Karpas-422 (cell line): ENCODE results near the gene GSTM2. TPM values are rescaled to one million over a fixed set of nuclear protein-coding genes. Genes with fewer than 3 reads are reported as not detected.
A peak's percentile ranks its signal among the peaks of the same experiment; 100 is the strongest.

Experiments
- DNase-seq: peaks from one replicate; pipeline ENCODE4 v3.0.0-alpha.2; 2015
- H2AFZ ChIP-seq: fragments of 200-600 bp; sonication (generic); 2 replicates; pipeline ENCODE4 v1.6.1; 2014; ENCODE audit warnings: antibody characterized with exemption, low read length, mixed read lengths
- H3K27ac ChIP-seq: fragments of 200-600 bp; sonication (generic); 2 replicates; pipeline ENCODE4 v1.5.1; 2014; ENCODE audit warnings: mild to moderate bottlenecking, low read length, moderate library complexity
- H3K27me3 ChIP-seq: fragments of 200-600 bp; sonication (generic); 2 replicates; pipeline ENCODE4 v1.6.1; 2014; ENCODE audit warnings: low read length, mixed read lengths
- H3K36me3 ChIP-seq: fragments of 200-600 bp; sonication (generic); 2 replicates; pipeline ENCODE4 v1.6.1; 2014; ENCODE audit warnings: low read length, mixed read lengths; ENCODE audit not compliant: insufficient read depth
- H3K4me1 ChIP-seq: fragments of 200-600 bp; sonication (generic); 2 replicates; pipeline ENCODE4 v1.6.1; 2014; ENCODE audit warnings: mild to moderate bottlenecking, low read length, mixed read lengths
- H3K4me2 ChIP-seq: fragments of 200-600 bp; sonication (generic); 2 replicates; pipeline ENCODE4 v1.6.1; 2014; ENCODE audit warnings: low read length, low read depth, mild to moderate bottlenecking; ENCODE audit not compliant: poor library complexity, severe bottlenecking
- H3K4me3 ChIP-seq: fragments of 200-600 bp; sonication (generic); 2 replicates; pipeline ENCODE4 v1.5.1; 2014; ENCODE audit warnings: mild to moderate bottlenecking, antibody characterized with exemption, low read length, mixed read lengths
- H3K79me2 ChIP-seq: fragments of 200-600 bp; sonication (generic); 2 replicates; pipeline ENCODE4 v1.6.1; 2014; ENCODE audit warnings: mild to moderate bottlenecking, low read length, mixed read lengths
- H3K9ac ChIP-seq: fragments of 200-600 bp; sonication (generic); 2 replicates; pipeline ENCODE4 v1.6.0; 2014; ENCODE audit warnings: low read length
- H3K9me2 ChIP-seq: fragments of 200-600 bp; sonication (generic), shearing (Covaris generic); replicated peaks from 2 replicates; pipeline ENCODE4 v1.6.0; 2014; ENCODE audit warnings: mild to moderate bottlenecking, low read length, moderate library complexity; ENCODE audit not compliant: insufficient read depth
- H3K9me3 ChIP-seq: fragments of 300-700, 200-600 bp; sonication (generic); 2 replicates; pipeline ENCODE4 v1.6.1; 2014; ENCODE audit warnings: low read length, mixed read lengths
- H4K20me1 ChIP-seq: fragments of 200-600 bp; sonication (generic); 2 replicates; pipeline ENCODE4 v1.6.1; 2014; ENCODE audit warnings: mild to moderate bottlenecking, antibody characterized with exemption, low read length, low read depth; ENCODE audit not compliant: insufficient read depth
- total RNA-seq: library from RNA; depleted of rRNA; stranded (reverse); fragments of >200 nt; shearing (Covaris generic); gene quantifications from 2 replicates; pipeline ENCODE4 v1.2.3, GENCODE V29; 2014; ENCODE audit warnings: low replicate concordance; rRNA removed

The GSTM2 gene
- total RNA-seq, result 6.2 and 7.3 TPM in 2 replicates

GRCh38 chr1:109667452-109668122 is at the start of gene GSTM2:
GSTM2 (plus strand) TSS chr1:109668057; CDS start chr1:109668116, 59 bp downstream.
- peaks cover 27% of the 10 kb centered on the region for H3K4me1 ChIP-seq
- H3K4me2 ChIP-seq, result peak within 1 kb of the TSS; percentile 50
- no peaks in the 10 kb centered on the region for H3K79me2 ChIP-seq
- H3K9ac ChIP-seq, result peak within 1 kb of the TSS; percentile 50
- no peaks in the 10 kb centered on the region for H3K9me3 ChIP-seq
- H3K36me3 ChIP-seq, result no peaks in the 10 kb centered on the region
- no peaks in the 10 kb centered on the region for H4K20me1 ChIP-seq
- no peaks in the 10 kb centered on the region for H3K9me2 ChIP-seq
- no peak within 1 kb of the TSS for H3K27ac ChIP-seq
- peak; percentile 86 for DNase-seq
- peak within 1 kb of the TSS; percentile 7; the same call in 1 of the 2 replicates for H2AFZ ChIP-seq
- H3K4me3 ChIP-seq, result peak within 1 kb of the TSS; percentile 51; the same call in 1 of the 2 replicates
- H3K27me3 ChIP-seq, result no peaks in the 10 kb centered on the region

GRCh38 chr1:109618661-109619575 is 48.9 kb upstream of the GSTM2 start:
- peaks cover 13% of the 10 kb centered on the region; the same call in 1 of the 2 replicates for H4K20me1 ChIP-seq
- H2AFZ ChIP-seq, result peak overlapping the region; percentile 22; the same call in 1 of the 2 replicates

GRCh38 chr1:109619576-109620400 is 48.1 kb upstream of the GSTM2 start, which contains the start of the genes AMPD2 and GNAT2:
AMPD2 (plus strand) TSS chr1:109619837; CDS start chr1:109621176, 1,339 bp downstream.
GNAT2 (minus strand) TSS chr1:109619616; CDS start chr1:109612870, 6,746 bp downstream.
- H3K4me2 ChIP-seq, result peak within 1 kb of the TSS; percentile 97
- H3K27ac ChIP-seq, result peak within 1 kb of the TSS; percentile 76
- H2AFZ ChIP-seq, result peak within 1 kb of the TSS; percentile 81; the same call in 1 of the 2 replicates
- peak within 1 kb of the TSS; percentile 92 for H3K9ac ChIP-seq
- H3K4me1 ChIP-seq, result peaks cover 82% of the 10 kb centered on the region
- no peaks in the 10 kb centered on the region for H3K9me3 ChIP-seq
- no peaks in the 10 kb centered on the region for H3K36me3 ChIP-seq
- H3K9me2 ChIP-seq, result no peaks in the 10 kb centered on the region
- H3K4me3 ChIP-seq, result peak within 1 kb of the TSS; percentile 92
- peak; percentile 94 for DNase-seq
- H3K27me3 ChIP-seq, result no peaks in the 10 kb centered on the region
- peaks cover 50% of the 10 kb centered on the region for H3K79me2 ChIP-seq
- H4K20me1 ChIP-seq, result peaks cover 14% of the 10 kb centered on the region; the same call in 1 of the 2 replicates

More at GRCh38 chr1:109618661-109619575, 48.9 kb upstream of the GSTM2 start:
- peaks cover 82% of the 10 kb centered on the region for H3K4me1 ChIP-seq
- peak overlapping the region; percentile 97 for H3K4me2 ChIP-seq
- H3K9ac ChIP-seq, result peak overlapping the region; percentile 92
- no peaks in the 10 kb centered on the region for H3K9me2 ChIP-seq
- no peaks in the 10 kb centered on the region for H3K36me3 ChIP-seq
- no peaks in the 10 kb centered on the region for H3K9me3 ChIP-seq
- H3K27me3 ChIP-seq, result no peaks in the 10 kb centered on the region
- DNase-seq, result no peak
- H3K27ac ChIP-seq, result peak overlapping the region; percentile 76
- H3K4me3 ChIP-seq, result peak overlapping the region; percentile 92
- peaks cover 43% of the 10 kb centered on the region for H3K79me2 ChIP-seq

GRCh38 chr1:109620401-109620791 is 47.5 kb upstream of the GSTM2 start:
- H2AFZ ChIP-seq, result no peak overlapping the region
- H3K4me2 ChIP-seq, result peak overlapping the region; percentile 97
- H3K9ac ChIP-seq, result peak overlapping the region; percentile 92
- H3K79me2 ChIP-seq, result peaks cover 56% of the 10 kb centered on the region
- DNase-seq, result no peak
- H3K36me3 ChIP-seq, result no peaks in the 10 kb centered on the region
- no peaks in the 10 kb centered on the region for H3K9me3 ChIP-seq
- no peaks in the 10 kb centered on the region for H3K27me3 ChIP-seq
- H3K27ac ChIP-seq, result peak overlapping the region; percentile 76
- peak overlapping the region; percentile 92 for H3K4me3 ChIP-seq
- H4K20me1 ChIP-seq, result peaks cover 19% of the 10 kb centered on the region; the same call in 1 of the 2 replicates
- peaks cover 82% of the 10 kb centered on the region for H3K4me1 ChIP-seq
- H3K9me2 ChIP-seq, result no peaks in the 10 kb centered on the region

- Histone ChIP-seq H3K4me3 (peak overlapping the region; percentile 92), H3K9me3 (no peaks in the 10 kb centered on the region), H3K9ac (peak overlapping the region; percentile 92), H2AFZ (no peak overlapping the region), H3K36me3 (no peaks in the 10 kb centered on the region), H4K20me1 (peaks cover 24% of the 10 kb centered on the region; the same call in 1 of the 2 replicates), H3K27ac (peak overlapping the region; percentile 93), H3K27me3 (no peaks in the 10 kb centered on the region), H3K9me2 (no peaks in the 10 kb centered on the region), H3K4me1 (peaks cover 79% of the 10 kb centered on the region), H3K4me2 (peak overlapping the region; percentile 97), H3K79me2 (peaks cover 61% of the 10 kb centered on the region)
- DNase-seq, result peak; percentile 98
Observed at GRCh38 chr1:109620841-109621286, 47.0 kb upstream of the GSTM2 start.

GRCh38 chr1:109621379-109622136 is 46.3 kb upstream of the GSTM2 start:
- H3K79me2 ChIP-seq, result peaks cover 63% of the 10 kb centered on the region
- no peaks in the 10 kb centered on the region for H3K9me2 ChIP-seq
- H3K4me1 ChIP-seq, result peaks cover 73% of the 10 kb centered on the region
- no peaks in the 10 kb centered on the region for H3K27me3 ChIP-seq
- H2AFZ ChIP-seq, result no peak overlapping the region
- peak overlapping the region; percentile 92 for H3K9ac ChIP-seq
- peak overlapping the region; percentile 93; the same call in 1 of the 2 replicates for H3K27ac ChIP-seq
- H4K20me1 ChIP-seq, result peaks cover 24% of the 10 kb centered on the region; the same call in 1 of the 2 replicates
- no peaks in the 10 kb centered on the region for H3K36me3 ChIP-seq
- DNase-seq, result no peak
- H3K4me3 ChIP-seq, result peak overlapping the region; percentile 92
- H3K4me2 ChIP-seq, result peak overlapping the region; percentile 97
- no peaks in the 10 kb centered on the region for H3K9me3 ChIP-seq
